22Rv1 (cell line): ENCODE data around the gene RABGAP1.

Experiments used
- CTCF ChIP-seq: fragments of 450-650 bp; IDR thresholded peaks from 2 replicates; pipeline ENCODE4 v1.5.1; 2017; ENCODE audit warnings: mild to moderate bottlenecking
- ZFX ChIP-seq: fragments of 450-650 bp; IDR thresholded peaks from 2 replicates; pipeline ENCODE4 v1.6.1; 2017; ENCODE audit warnings: antibody characterized with exemption, borderline replicate concordance

DNA sequence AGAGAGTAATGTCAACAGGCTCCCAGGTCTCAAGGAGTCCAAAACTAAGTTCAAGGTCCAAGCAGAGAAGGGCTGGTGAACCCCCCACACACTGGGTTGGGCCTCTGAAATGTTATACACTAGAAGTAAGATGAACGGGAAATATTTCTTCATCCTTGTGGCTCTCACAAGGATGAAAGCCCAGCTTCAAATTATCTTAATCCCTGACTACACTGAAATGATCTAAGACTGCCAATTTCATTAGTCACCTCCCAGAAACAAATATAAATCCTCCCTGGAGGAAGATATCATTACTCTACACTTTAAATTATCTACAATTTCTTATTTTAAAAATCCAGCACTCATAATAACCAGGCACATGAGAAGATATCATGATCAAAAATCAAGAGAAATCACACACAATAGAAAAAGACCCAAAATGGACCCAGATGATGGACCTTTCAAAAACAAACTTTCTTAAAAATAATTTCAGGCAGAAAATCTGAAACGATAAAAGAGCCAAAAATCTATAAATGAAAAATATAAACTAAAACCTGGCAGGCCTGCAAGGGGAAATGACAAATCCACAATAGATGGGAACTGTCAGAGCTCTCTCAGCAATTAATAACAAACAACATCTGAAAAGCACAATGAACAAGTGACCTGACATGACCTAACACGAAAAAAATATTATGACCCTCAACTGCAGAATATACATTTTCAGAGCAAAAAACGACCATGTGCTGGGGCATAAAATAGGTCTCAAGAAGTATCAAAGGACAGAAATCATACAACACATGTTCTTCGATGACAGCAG lies 210.1 kb downstream of the RABGAP1 start:
- TF ChIP-seq CTCF = no peak
- TF ChIP-seq ZFX = no peak
